ENCODE results near the gene PXDC1. TPM values are rescaled to one million over a fixed set of nuclear protein-coding genes. Genes with fewer than 3 reads are reported as not detected.

Gene PXDC1
- total RNA-seq, 4 donors from 2014 or later: 111 to 232 (median 165) TPM

GRCh38 chr6:3747100-3747737, 4.3 kb downstream of the PXDC1 start:
- WGBS: 92% methylated on average over 10 of the region's 12 CpGs
- TF ChIP-seq POLR2A (IDR thresholded peaks at IDR 0.05; ENCODE audit: low read depth) (no peak), POLR2AphosphoS5 (IDR thresholded peaks at IDR 0.05) (no peak), EP300 (IDR thresholded peaks at IDR 0.05) (no peak), CTCF (IDR thresholded peaks at IDR 0.05) (no peak)
- no peak for DNase-seq (ENCODE audit: extremely low spot score)
- H3K27ac ChIP-seq (replicated peaks in 1 of 4): peak overlapping the region; percentile 87 to 99 (median 99)
- peaks cover 75 to 93% (median 80%) of the 10 kb centered on the region in 4 donors for H3K4me1 ChIP-seq
- peaks cover 0 to 10% (median 0%) of the 10 kb centered on the region in 4 donors for H3K36me3 ChIP-seq
- peaks cover 0 to 4% (median 0%) of the 10 kb centered on the region in 4 donors for H3K27me3 ChIP-seq
- no peak overlapping the region for H3K4me3 ChIP-seq
- no peaks in the 10 kb centered on the region for H3K9me3 ChIP-seq
- intact Hi-C loops (cut with DNase I): no loop called here

GRCh38 chr6:3746696-3747095, 4.8 kb downstream of the PXDC1 start:
- Histone ChIP-seq H3K36me3 (peaks cover 0 to 10% (median 0%) of the 10 kb centered on the region in 4 donors), H3K9me3 (no peaks in the 10 kb centered on the region), H3K27me3 (peaks cover 0 to 4% (median 0%) of the 10 kb centered on the region in 4 donors), H3K4me3 (peak overlapping the region in 1 of 4 donors; percentile 8), H3K4me1 (peaks cover 80 to 98% (median 85%) of the 10 kb centered on the region in 4 donors), H3K27ac (replicated peaks in 1 of 4) (peak overlapping the region; percentile 87 to 99 (median 99))
- TF ChIP-seq POLR2A (IDR thresholded peaks at IDR 0.05; ENCODE audit: low read depth): no peak
- TF ChIP-seq CTCF (IDR thresholded peaks at IDR 0.05): no peak
- TF ChIP-seq EP300 (IDR thresholded peaks at IDR 0.05): no peak
- no peak for TF ChIP-seq POLR2AphosphoS5 (IDR thresholded peaks at IDR 0.05)
- DNase-seq (ENCODE audit: extremely low spot score): no peak
- 88% methylated on average over 6 of the region's 8 CpGs for WGBS
- intact Hi-C loops (cut with DNase I): loop anchor here (1.0 kb wide), 1 partner anchor 185 kb away; no protein-coding TSS in a partner anchor

- H3K36me3 ChIP-seq: peaks cover 0 to 10% (median 0%) of the 10 kb centered on the region in 4 donors
- no peak for DNase-seq (ENCODE audit: extremely low spot score)
- H3K9me3 ChIP-seq: no peaks in the 10 kb centered on the region
- peak in 1 of 2 donors; percentile 10 for TF ChIP-seq POLR2AphosphoS5 (IDR thresholded peaks at IDR 0.05)
- no peak for TF ChIP-seq EP300 (IDR thresholded peaks at IDR 0.05)
- TF ChIP-seq CTCF (IDR thresholded peaks at IDR 0.05): no peak
- intact Hi-C loops (cut with DNase I): loop anchor here (1.0 kb wide), 1 partner anchor 185 kb away; no protein-coding TSS in a partner anchor
- H3K27me3 ChIP-seq: peaks cover 0 to 3% (median 0%) of the 10 kb centered on the region in 4 donors
- peaks cover 82 to 100% (median 90%) of the 10 kb centered on the region in 4 donors for H3K4me1 ChIP-seq
- 53% methylated on average over 11 of the region's 11 CpGs for WGBS
- peak overlapping the region; percentile 87 to 99 (median 99) for H3K27ac ChIP-seq (replicated peaks in 1 of 4)
- H3K4me3 ChIP-seq: peak overlapping the region in 1 of 4 donors; percentile 8
These were observed 5.3 kb downstream of the PXDC1 start for GRCh38 chr6:3746119-3746691.

GRCh38 chr6:3745566-3746118, 5.9 kb downstream of the PXDC1 start:
- WGBS: 95% methylated on average over 4 of the region's 4 CpGs
- intact Hi-C loops (cut with DNase I): loop anchor here (1.0 kb wide), 1 partner anchor 186 kb away; no protein-coding TSS in a partner anchor
- Histone ChIP-seq H3K4me1 (peaks cover 87 to 100% (median 96%) of the 10 kb centered on the region in 4 donors), H3K9me3 (no peaks in the 10 kb centered on the region), H3K36me3 (peaks cover 0 to 10% (median 0%) of the 10 kb centered on the region in 4 donors), H3K27ac (replicated peaks in 1 of 4) (peak overlapping the region; percentile 87 to 99 (median 99)), H3K4me3 (peak overlapping the region in 1 of 4 donors; percentile 8), H3K27me3 (no peaks in the 10 kb centered on the region)
- TF ChIP-seq EP300 (IDR thresholded peaks at IDR 0.05): no peak
- no peak for TF ChIP-seq CTCF (IDR thresholded peaks at IDR 0.05)
- no peak for TF ChIP-seq POLR2AphosphoS5 (IDR thresholded peaks at IDR 0.05)
- TF ChIP-seq POLR2A (IDR thresholded peaks at IDR 0.05; ENCODE audit: low read depth): no peak
- DNase-seq (ENCODE audit: extremely low spot score): no peak

Measured in esophagus muscularis mucosa (tissue), 4 donors.